C4-2B (cell line): ENCODE measurements around the gene PTCD2.

ENCODE experiments used
- H3K27ac ChIP-seq: fragments of 450-650 bp; 2 replicates; pipeline ENCODE4 v1.5.1; 2017
- ZFX ChIP-seq: fragments of 450-650 bp; IDR thresholded peaks from 2 replicates; pipeline ENCODE4 v1.6.1; 2017
- TF ChIP-seq, protein P1 (sequence below): fragments of 450-650 bp; conservative IDR thresholded peaks from 2 replicates; pipeline ENCODE4 v1.5.1; 2017; ENCODE audit warnings: mild to moderate bottlenecking

The PTCD2 gene

DNA sequence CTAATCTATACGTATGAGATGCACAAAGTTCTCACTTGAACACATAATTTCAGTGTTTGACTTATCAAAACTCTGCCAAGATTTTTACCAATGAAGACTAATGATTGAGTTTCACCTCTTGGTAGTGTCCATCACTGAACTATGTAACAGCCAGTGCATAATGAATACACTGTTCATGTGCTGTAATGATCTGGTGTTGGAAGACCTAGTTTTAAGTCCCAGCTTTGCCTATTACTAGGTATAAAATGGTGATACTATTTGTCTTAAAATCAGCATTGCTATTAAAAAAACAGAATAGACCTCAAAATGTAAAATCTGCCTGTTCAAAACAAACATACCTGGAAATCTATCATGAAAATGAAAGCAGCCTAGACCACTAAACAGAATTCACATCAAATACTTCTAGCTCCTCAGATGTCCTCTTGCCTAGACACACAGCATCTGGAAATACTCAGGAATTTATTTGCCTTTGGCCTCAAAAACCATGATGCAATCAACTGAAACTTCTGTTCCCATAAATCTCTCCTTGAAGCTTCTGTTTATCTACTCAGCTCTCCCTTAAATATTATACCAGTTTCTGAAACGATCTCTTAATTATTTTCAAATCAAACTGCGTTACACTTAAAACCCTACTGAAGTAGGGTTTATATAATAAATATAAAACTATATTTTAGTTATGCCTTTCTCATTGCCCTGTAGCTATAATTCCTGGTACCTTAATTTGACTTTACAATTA lies 38.2 kb upstream of the PTCD2 start:
- no peak overlapping the region for H3K27ac ChIP-seq
- TF ChIP-seq, protein P1, sequence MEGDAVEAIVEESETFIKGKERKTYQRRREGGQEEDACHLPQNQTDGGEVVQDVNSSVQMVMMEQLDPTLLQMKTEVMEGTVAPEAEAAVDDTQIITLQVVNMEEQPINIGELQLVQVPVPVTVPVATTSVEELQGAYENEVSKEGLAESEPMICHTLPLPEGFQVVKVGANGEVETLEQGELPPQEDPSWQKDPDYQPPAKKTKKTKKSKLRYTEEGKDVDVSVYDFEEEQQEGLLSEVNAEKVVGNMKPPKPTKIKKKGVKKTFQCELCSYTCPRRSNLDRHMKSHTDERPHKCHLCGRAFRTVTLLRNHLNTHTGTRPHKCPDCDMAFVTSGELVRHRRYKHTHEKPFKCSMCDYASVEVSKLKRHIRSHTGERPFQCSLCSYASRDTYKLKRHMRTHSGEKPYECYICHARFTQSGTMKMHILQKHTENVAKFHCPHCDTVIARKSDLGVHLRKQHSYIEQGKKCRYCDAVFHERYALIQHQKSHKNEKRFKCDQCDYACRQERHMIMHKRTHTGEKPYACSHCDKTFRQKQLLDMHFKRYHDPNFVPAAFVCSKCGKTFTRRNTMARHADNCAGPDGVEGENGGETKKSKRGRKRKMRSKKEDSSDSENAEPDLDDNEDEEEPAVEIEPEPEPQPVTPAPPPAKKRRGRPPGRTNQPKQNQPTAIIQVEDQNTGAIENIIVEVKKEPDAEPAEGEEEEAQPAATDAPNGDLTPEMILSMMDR: no peak
- no peak for TF ChIP-seq ZFX

DNA sequence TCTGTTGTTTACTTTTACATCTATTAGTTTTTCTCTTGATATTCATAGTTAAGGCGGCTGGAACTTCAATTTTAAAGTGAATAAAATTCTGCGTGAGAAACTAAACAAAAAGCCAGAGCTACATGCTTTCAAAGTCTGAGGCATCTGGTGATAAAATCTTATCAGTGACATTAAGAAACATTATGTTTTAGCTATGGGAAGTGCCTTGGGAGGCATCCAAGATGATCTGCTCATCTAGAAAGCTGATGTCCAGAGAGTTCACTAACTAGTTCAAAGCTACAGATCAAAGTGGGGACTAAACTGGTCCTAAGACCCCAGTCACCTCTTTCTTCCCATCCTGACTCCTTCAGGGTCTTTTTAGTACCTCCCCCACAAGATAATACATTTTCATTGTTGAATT lies 37.3 kb upstream of the PTCD2 start:
- TF ChIP-seq, protein P1: no peak
- no peak for TF ChIP-seq ZFX
- peak overlapping the region; percentile 53; the same call in 1 of the 2 replicates for H3K27ac ChIP-seq

DNA sequence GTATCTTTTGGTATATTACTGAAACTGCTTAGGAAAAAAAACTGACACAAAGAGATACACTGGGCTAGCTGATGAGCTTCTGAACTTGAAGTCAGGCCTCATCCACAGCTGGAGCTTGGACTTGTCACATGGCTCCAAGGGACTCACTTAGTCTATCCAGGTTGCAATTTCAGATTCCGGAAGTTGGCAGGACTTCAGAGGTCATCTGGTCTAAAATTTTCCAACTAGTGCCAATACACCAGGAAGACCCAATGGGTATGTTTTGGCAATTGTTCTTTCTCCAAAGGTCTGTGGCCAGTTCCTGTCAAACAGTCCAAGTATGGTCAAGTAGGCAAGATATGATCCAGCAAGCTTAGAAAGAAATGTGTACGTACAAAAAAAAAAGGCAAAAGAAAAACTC lies 36.8 kb upstream of the PTCD2 start:
- TF ChIP-seq ZFX: no peak
- TF ChIP-seq, protein P1: no peak
- H3K27ac ChIP-seq: peak overlapping the region; percentile 53; the same call in 1 of the 2 replicates

DNA sequence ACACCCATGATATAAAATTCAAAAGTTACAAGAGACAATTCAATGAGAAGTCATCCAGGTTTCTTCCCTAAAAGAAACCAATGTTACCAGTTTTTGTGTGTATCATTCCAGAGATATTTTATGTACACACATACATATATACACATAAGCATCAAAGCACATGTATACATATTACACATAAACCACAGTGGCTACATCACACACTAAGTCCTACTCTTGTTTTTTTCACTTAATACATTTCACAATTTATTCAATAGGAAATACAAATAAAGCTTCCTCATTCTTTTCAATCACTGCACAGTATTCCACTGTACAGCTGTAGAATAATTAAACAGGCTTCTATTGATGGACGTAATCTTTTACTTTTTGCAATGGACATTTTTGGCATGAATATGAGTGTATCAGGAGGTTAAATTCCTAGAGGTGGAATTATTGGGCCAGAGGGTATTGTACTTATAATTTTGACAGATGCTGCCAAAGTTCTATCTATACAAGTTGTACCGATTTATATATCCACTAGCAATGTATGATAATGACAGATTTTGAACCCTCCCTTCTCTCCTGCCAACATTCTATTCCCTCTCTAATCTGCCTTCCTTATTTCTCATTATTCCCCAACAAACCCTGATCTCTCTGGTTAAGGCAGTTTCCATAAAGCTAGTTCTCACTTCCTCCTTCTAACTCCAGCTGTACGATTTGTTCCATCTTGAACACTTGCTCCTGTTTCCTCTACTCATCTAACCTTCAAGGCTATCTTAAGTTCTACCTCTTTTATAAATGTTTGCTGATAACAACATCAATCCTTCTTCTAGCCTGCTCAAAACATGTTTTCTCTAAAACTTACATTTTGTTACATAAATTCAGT lies 35.4 kb upstream of the PTCD2 start:
- TF ChIP-seq ZFX: no peak
- TF ChIP-seq, protein P1: no peak

DNA sequence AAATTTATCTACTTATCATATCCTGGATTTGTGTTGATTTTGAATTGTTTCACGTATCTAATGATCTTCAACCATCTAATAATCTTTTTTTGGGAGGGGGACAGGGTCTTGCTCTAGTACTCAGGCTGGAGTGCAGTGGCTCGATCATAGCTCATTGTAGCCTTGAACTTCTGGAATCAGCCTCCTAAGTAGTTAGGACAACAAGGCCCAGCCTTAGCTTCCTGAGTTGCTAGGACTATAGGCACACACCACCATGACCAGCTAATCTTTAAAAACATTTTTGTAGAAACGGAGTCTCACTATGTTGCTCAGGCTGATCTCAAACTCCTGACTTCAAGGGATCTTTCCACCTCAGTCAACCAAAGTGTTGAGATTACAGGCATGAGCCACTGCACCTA lies 34.8 kb upstream of the PTCD2 start:
- TF ChIP-seq ZFX: no peak
- TF ChIP-seq, protein P1: no peak
- no peak overlapping the region for H3K27ac ChIP-seq

More for the DNA sequence above, 35.4 kb upstream of the PTCD2 start:
- H3K27ac ChIP-seq: no peak overlapping the region; the same call in 1 of the 2 replicates

DNA sequence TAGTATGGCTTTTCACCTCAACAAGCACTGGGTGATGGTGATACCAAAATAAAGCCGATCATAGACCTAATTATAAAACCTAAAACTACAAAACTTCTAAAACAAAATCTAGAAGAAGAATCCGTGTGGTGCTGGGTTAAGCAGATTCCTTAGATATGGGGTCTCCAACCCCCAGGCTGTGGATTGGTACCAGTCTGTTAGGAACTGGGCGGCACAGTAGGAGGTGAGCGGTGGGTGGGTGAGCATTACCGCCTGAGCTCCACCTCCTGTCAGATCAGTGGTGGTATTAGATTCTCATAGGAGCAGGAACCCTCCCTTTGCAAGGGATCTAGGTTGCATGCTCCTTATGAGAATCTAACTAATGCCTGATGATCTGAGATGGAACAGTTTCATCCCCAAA lies 33.4 kb upstream of the PTCD2 start:
- TF ChIP-seq, protein P1: no peak
- TF ChIP-seq ZFX: no peak
- no peak overlapping the region for H3K27ac ChIP-seq

DNA sequence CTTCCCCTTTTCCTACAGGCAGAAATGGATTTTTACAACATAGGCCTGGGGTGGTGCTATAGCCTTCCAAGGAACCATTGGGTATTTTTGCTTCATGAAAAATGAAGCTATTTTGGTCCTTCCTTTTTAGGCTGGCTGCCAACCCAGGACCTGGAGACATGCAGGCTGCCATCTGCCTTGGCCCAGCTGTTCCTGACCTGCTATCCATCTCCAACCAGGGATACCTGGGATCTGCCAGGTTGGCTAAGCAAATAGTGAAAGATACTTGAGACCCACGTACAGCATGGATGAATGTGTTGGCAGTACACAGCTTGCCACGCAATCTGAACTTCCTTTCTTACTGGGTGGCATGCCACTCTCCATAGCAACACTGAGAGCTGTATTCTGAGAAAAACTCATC lies 31.2 kb upstream of the PTCD2 start:
- TF ChIP-seq, protein P1: no peak
- no peak for TF ChIP-seq ZFX
- H3K27ac ChIP-seq: no peak overlapping the region
